OCI-M1 (cell line): ENCODE results near the gene POLD1.
A peak's percentile ranks its signal among the peaks of the same experiment; 100 is the strongest.
"Not testable (repeated sequence)": the region's sequence is repeated elsewhere in the genome, so short reads cannot be mapped to it uniquely, and the experiment has no call there.

Experiments
- DNase-seq: peaks from one replicate; lab custom pipeline; 2025; lab: John Stamatoyannopoulos, UW

POLD1 gene

GRCh38 chr19:50365434-50366306 lies 18.5 kb upstream of the POLD1 start, which contains the start of gene NAPSA:
Gene NAPSA (minus strand): TSS chr19:50365639. CDS start chr19:50365621, 18 bp downstream.
- no peak for DNase-seq

- DNase-seq, result peak; percentile 93
Measured at GRCh38 chr19:50368649-50369570, 15.2 kb upstream of the POLD1 start.

- peak; percentile 23 for DNase-seq
Measured at GRCh38 chr19:50371914-50372475, 12.2 kb upstream of the POLD1 start.

GRCh38 chr19:50376166-50377050 lies 7.7 kb upstream of the POLD1 start, which contains the start of gene NR1H2:
Gene NR1H2 (plus strand): TSS chr19:50376457. CDS start chr19:50377606, 1,149 bp downstream.
- DNase-seq, result peak; percentile 99

- DNase-seq, result peak; percentile 78
Measured at GRCh38 chr19:50377051-50377461, 7.1 kb upstream of the POLD1 start.

- DNase-seq, result peak; percentile 45
Measured at GRCh38 chr19:50377517-50377916, 6.6 kb upstream of the POLD1 start.

GRCh38 chr19:50378169-50378862 lies 5.8 kb upstream of the POLD1 start:
- DNase-seq, result no peak

GRCh38 chr19:50378863-50379236 lies 5.3 kb upstream of the POLD1 start:
- no peak for DNase-seq

GRCh38 chr19:50379602-50380001 lies 4.5 kb upstream of the POLD1 start:
- DNase-seq, result no peak

- no peak for DNase-seq
Measured at GRCh38 chr19:50380137-50380536, 4.0 kb upstream of the POLD1 start.

GRCh38 chr19:50380751-50381151 lies 3.4 kb upstream of the POLD1 start:
- DNase-seq, result no peak

GRCh38 chr19:50381881-50382729 lies 2.0 kb upstream of the POLD1 start:
- DNase-seq, result no peak

GRCh38 chr19:50383001-50383851 lies 921 bp upstream of the POLD1 start:
- no peak for DNase-seq

- DNase-seq, result peak; percentile 55
Measured at GRCh38 chr19:50384685-50385535, 763 bp downstream of the POLD1 start.

- no peak for DNase-seq
Measured at GRCh38 chr19:50387176-50387867, 3.2 kb downstream of the POLD1 start.

GRCh38 chr19:50387868-50388245 lies 3.7 kb downstream of the POLD1 start:
- DNase-seq, result no peak

GRCh38 chr19:50390295-50390694 lies 6.1 kb downstream of the POLD1 start:
- DNase-seq, result not testable (repeated sequence)
